Adrenal gland (tissue), 5 donors: ENCODE results near the gene ATP2C1.

Source experiments
- POLR2A ChIP-seq, 2 donors: fragments of 450-650 bp; IDR thresholded peaks; one replicate each; pipeline ENCODE4 v1.6.1; 2017; ENCODE audit warnings: antibody characterized with exemption in 2 of 2, mild to moderate bottlenecking in 2 of 2, moderate library complexity in 1 of 2
- TF ChIP-seq, protein P1 (sequence below), 6 experiments: fragments of 450-650 bp in 4 of 6; fragments of 200-600 bp in 2 of 6; sonication (generic) in 1 of 6; IDR thresholded peaks; 1 replicate in 5 of 6; 2 replicates in 1 of 6; pipeline versions ENCODE4 v1.5.1 to v1.8.0; 2016 to 2021; ENCODE audit warnings: antibody characterized with exemption in 6 of 6, mild to moderate bottlenecking in 2 of 6, moderate library complexity in 1 of 6
- donor health status: DM: no; HTN: no; CAD: no.

DNA sequence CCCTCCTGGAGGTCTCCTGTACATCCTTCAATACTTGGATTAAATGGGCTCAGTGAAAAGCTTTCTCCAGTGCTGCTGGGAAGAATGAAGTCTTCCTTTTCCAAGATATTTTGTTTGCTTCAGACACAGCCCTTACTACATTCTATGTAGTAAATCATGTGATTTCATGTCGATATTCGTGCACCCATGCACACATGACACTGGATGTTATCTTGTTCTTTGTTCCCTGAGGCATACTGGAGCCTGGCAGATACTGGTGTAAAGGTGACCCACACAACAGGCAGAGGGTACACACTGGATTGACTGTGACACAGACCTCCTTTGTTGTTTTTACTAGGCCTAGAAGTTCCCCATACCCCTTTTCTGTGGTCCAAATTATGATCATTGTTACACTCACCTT lies 40.3 kb upstream of the ATP2C1 start:
- TF ChIP-seq, protein P1, sequence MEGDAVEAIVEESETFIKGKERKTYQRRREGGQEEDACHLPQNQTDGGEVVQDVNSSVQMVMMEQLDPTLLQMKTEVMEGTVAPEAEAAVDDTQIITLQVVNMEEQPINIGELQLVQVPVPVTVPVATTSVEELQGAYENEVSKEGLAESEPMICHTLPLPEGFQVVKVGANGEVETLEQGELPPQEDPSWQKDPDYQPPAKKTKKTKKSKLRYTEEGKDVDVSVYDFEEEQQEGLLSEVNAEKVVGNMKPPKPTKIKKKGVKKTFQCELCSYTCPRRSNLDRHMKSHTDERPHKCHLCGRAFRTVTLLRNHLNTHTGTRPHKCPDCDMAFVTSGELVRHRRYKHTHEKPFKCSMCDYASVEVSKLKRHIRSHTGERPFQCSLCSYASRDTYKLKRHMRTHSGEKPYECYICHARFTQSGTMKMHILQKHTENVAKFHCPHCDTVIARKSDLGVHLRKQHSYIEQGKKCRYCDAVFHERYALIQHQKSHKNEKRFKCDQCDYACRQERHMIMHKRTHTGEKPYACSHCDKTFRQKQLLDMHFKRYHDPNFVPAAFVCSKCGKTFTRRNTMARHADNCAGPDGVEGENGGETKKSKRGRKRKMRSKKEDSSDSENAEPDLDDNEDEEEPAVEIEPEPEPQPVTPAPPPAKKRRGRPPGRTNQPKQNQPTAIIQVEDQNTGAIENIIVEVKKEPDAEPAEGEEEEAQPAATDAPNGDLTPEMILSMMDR (IDR thresholded peaks at IDR 0.05): no peak
- no peak for TF ChIP-seq POLR2A (IDR thresholded peaks at IDR 0.05)
